GM19099 (cell line): ENCODE measurements around the gene CNOT10.

ENCODE experiments used
- POLR2A ChIP-seq: IDR thresholded peaks from 3 replicates; pipeline ENCODE4 v1.6.1; 2011; ENCODE audit warnings: low read depth; ENCODE audit not compliant: insufficient read length; ENCODE audit errors: extremely low read depth

The CNOT10 gene

DNA sequence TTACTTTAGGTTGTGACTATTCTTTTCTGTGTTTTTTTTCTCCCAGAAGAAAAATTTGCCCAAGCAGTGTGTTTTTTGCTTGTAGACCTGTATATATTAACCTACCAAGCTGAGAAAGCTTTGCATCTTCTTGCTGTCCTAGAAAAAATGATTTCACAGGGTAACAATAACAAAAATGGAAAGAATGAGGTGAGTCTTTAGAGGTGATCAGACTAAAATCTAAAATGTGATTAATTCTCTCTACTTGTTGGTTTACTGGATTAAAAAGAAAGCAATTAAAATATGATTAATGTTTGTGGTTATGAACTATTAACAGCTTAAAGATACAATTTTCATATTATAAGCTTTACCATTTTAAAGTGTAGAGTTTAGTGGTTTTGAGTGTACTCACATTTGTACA is 28.2 kb downstream of the CNOT10 start:
- TF ChIP-seq POLR2A = no peak

DNA sequence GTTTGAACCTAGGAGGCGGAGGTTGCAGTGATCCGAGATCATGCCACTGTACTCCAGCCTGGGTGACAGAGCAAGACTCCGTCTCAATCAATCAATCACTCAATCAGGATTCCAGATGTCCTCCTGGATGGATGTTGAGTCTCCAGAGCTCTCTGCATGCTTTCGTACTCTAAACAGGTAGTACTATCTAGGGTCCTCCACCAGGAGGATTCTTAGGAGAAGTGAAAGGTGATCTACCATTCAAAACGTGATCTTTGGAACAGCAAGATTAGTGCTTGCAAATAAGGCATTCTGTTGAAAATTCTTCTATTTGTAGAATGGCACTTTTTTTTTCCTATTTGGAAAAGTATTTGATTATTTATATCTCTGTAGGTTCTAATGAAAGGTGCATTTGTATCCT is 34.3 kb downstream of the CNOT10 start:
- no peak for TF ChIP-seq POLR2A

DNA sequence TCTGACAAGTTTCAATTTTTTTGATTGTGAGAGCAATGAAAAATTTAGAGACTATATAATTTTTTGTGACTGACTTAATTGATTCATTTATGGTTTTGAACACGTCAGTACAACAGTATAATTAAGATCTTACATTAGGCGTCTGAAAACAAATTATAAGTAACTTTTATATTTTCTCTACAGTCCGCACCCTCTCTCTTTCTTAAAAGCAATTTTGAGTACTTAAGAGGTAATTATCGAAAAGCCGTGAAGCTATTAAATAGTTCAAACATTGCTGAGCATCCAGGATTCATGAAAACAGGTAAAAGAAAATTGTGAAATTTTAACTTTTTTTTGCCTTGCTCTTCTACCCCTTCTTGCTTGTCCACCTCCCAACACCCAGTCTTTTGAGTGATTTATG is 34.9 kb downstream of the CNOT10 start:
- TF ChIP-seq POLR2A = no peak

DNA sequence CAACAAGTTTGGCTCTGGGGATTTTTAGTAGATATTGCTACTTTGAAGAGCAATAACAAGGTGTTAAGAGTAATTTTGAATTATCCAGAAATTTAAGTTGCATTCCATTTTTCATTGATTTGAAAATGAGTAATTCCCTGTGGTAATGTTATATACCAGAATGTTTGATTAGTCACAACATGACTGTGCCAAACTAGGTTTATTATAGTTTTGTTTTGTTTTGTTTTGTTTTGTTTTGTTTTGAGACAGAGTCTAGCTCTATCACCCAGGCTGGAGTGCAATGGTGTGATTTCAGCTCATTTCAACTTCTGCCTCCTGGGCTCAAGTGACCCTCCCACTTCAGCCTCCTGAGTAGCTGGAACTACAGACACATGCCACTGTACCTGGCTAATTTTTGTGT is 40.7 kb downstream of the CNOT10 start:
- TF ChIP-seq POLR2A = no peak

DNA sequence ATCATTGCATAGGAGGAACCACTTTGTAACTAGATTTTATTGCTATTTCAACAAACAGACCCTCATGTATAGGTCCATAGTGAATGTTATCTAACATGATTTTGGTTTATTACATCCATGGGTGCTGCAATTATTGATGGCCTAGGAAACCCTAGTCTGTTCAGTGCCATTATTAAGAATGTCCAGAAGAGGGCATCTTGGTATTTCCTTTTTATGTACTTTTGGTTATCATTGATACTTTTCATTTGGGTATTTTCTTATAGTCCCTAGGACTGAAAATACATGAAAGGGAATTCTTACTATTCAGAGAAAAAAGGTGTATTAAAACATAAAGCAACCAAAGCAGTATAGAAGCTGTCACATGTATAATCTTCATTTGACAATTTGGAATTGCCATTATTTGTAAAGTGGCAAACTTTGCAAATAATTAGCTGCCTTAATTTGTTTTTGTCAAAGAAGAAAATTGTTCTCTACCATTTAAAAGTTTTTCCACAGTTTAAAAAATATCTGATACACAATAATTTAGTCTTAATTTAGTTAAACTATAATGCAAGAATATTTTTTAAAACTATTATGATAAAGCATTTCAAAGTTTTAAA is 48.7 kb downstream of the CNOT10 start:
- no peak for TF ChIP-seq POLR2A

DNA sequence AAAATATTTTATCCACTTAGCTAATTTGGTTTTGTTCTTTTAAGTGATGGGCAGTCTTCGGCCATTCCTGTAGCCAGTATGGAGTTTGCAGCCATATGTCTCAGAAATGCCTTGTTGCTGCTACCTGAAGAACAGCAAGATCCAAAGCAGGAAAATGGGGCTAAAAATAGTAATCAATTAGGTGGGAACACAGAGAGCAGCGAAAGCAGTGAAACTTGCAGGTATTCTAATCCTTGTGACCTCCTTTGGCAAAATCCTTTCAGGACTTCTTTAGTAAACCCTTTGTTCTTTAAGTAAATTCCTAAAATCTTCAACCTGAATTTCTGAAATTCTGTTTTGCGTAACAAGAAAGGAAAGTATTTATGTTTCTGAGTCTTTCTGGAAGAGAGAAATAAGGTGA is 49.8 kb downstream of the CNOT10 start:
- TF ChIP-seq POLR2A = no peak

DNA sequence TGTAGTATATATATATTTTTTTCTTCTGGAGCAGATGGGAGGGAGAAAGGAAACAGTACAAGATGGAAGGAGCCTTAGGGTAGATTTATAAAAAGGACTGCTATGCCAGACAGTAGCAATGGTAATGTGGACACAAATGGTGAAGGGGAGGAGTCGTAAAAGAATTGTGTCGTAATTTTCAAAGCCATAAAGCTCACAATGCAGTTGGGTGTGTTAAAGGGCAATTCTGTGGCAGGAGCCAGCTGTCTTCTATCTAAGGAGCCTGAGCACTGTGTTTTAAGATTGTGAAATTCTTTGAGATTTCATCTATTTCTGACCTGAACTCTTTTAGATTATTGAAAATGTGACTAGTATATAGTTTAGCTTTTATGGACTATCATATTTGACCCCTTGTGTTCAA is 58.9 kb downstream of the CNOT10 start:
- TF ChIP-seq POLR2A = no peak

DNA sequence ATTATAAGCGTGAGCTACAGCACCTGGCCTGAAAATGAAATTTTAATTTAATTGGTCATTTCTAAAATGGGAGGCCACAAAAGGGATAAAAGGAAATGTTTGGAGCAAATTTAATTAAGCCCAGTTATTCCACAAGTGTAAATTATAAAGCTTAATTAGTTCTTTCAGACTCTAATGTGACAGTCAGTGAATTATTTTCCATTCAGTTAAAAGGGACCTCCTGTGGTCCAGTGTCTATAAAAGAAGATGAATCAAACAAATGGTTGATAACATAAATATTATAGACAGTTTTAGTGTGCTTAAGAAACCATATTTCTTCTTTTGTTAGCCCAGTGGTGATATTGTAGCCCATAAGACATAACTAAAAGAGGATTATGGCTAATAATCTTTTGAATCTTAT is 66.4 kb downstream of the CNOT10 start:
- TF ChIP-seq POLR2A = no peak

DNA sequence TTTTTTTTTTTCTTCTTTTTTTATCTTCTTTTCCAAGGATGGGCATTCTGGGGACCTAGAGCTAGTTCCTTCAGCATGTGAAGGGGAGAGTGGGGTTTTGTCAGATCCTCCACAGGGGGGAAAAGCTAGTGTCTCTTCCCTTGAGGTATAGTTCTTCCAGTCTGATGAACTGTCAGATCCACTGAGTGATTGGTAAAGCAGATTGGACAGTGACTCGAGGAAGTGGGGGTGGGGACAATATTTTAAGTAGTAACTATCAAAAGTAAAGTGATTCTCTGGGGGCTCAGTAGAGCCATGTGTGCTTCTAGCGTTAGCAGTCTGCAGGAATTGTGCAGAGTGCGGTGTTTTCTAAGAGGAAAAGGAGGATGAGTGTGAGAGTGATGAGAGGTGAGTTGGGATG is 70.8 kb downstream of the CNOT10 start:
- no peak for TF ChIP-seq POLR2A

DNA sequence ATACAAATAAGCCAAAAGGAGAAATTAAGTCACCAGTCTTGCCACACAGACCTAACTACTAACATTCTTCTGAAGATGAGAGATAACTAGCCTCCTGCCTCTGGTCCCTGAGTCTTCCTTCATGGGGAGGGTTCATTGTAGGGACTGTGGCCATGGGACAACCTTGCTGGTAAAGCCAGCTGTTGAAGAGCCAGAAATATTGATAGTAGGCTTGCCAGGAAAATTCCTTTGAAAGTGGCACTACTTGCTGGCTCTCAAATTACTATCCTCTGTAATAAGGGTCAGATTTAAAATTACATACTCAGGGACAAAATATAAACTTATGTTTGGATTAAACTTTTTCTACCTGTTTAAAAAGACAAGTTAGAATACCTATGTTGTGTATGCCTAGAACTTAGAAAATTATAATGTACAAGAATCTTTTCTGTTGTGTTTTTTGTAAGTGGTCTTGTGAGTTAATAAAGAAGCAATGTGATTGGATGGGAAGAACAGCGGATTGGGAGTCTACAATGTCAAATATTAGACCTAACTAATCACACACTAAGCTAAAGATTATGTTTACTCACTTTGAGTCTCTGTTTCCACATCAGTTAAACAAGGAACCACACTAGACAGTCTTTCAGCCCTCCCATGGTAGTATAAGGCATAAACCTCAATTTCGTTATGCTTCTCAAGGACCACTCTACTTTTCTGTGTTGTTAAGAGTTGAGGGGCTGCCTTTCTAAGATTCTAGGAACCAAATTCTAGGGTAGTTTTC is 72.8 kb downstream of the CNOT10 start:
- TF ChIP-seq POLR2A = no peak

DNA sequence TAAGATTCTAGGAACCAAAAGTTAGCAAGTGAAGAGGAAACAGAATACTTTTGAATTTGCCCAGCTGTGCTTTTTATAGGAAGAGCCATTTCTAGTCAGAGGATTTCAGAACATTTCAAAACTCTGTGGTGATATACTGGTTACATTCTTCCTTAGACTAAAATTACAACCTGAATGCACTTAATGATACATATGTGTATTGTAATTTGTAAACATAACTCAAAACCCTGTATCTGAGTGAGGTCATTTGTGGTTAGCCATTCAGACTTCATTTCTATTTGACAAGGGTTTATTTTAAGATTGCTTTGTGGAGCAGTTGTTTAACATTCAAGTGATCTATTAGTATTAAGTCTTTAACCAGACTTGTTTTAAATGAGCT is 73.4 kb downstream of the CNOT10 start:
- TF ChIP-seq POLR2A = no peak

DNA sequence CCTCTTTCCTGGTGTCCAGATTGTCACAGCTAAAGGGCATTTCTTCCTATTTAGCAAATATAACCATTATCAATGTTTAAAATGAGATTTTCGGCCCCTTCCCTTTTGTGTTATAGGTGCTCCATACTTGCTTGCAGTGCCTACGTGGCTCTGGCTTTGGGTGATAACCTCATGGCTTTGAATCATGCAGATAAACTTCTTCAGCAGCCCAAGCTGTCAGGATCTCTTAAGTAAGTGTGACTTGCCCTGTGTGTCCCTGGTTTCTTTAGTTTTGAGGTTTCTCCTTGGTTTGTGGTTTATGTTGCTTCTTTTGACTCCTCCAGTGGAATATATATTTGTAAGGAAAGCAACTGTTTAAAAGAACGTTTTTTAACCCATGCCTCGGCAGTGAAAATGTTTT is 74.4 kb downstream of the CNOT10 start:
- TF ChIP-seq POLR2A = no peak

DNA sequence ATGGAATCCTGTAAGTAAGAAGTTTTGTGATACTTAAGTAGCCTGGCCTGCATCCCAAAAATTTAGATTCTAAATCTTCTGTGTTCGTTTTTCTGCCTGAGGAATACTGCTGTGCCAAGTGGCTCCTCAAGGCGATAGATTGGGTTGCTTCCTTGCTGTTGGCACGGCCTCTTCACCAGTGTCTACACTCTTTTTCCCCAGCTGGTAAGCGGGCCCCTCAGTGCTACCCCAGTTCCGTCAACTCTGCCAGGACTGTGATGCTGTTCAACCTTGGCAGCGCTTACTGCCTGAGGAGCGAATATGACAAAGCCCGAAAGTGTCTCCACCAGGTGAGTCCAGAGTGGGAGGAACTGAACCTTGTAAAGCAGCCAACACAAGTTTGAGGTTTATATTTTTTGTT is 79.5 kb downstream of the CNOT10 start:
- TF ChIP-seq POLR2A = no peak

DNA sequence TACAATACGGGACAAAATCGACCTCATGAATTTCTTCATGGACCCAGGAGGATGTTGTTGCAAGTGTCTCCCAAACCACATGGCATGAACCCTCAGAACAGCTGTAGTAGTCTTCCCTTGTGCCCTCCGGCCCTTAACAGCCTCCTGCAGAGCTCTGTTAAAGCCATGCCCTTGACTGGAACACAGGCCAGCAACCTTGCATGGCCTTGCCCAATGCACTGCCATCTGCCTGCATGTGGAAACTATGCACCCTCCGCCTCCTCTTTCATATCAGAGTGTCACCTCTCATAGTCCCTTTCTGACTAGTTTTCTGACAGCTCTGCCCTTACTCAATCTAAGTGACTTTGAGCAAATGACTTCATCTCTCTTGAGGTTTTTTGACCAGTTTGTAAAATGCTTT is 93.4 kb downstream of the CNOT10 start:
- no peak for TF ChIP-seq POLR2A

DNA sequence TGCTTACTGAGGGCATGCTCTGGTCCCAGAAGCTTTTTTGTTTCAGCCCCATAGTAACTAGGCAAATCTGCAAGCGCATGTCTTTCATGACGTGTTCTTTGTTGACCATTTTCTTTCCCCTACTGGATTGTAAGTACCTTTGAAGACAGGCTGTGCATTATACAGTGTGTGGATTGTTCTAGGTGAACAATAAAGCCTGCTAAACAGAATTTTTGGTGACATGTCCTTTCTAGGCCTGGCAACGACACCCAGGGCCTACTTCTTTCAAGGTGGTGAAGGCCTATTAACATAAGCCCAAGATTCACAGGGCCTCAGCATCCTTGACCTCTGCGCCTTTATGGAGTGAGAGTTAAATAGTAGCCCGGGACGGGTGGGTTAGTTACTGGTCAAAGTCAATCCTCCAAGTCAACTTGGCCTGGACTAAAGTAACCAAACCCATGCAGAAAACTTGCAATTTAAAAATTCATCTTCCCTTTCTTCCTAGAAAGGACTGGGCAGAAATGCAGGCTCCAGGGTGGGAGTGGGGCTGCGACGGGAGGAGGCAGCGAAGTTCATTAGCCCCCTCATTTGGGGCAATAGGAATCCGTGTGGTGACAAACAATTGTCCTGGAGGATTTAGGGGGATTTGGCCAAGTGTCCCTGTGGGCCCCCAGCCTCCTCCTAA is 95.2 kb downstream of the CNOT10 start:
- TF ChIP-seq POLR2A = no peak

DNA sequence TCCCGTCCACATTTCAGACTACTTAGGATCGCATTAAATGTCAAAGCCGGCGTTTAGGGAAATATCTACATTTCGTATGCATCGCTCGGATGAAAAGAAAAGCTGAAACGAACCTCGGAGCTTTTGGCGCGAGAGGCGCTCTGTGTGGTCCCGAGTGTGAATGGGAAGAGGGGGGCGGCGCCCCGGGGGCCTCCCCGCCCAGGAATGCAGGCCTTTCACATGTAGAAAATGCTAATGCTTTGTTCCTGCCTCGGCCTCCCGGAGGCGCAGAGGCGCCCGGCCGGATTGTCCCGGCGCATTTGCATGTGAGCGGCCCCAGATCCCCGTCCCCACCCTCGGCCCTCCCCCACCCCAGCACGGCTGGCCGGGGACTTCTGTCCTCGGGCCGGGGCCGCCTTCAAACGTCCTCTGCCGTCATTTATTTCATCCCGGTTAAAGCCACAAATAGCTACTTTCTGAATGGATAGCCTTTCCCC is 95.8 kb downstream of the CNOT10 start:
- no peak for TF ChIP-seq POLR2A
